A673 (cell line): ENCODE results near the gene COL20A1. TPM values are rescaled to one million over a fixed set of nuclear protein-coding genes. Genes with fewer than 3 reads are reported as not detected.

Source experiments
- BruUV-seq: library from RNA; stranded (reverse); fragments of 400-500 nt; replicated peaks from 2 replicates; lab custom pipeline; 2021; lab: Mats Ljungman, UMichigan
- CTCF ChIA-PET: fragments of 300-600 bp; sonication (Branson Sonifier 250); formaldehyde crosslinking; loops from one replicate; lab custom pipeline; 2022; ENCODE audit warnings: antibody characterized with exemption; lab: Charles Lee
- POLR2A ChIA-PET: fragments of 300-600 bp; sonication (Branson Sonifier 250); formaldehyde crosslinking; loops from one replicate; lab custom pipeline; 2022; ENCODE audit warnings: antibody characterized with exemption; ENCODE audit not compliant: low non-redundant PET; lab: Charles Lee
- DNase-seq: peaks from one replicate; pipeline ENCODE4 v3.0.0-alpha.2; 2015; ENCODE audit warnings: low spot score
- H3K27ac ChIP-seq: fragments of 200-600 bp; sonication (generic); 2 replicates; pipeline ENCODE4 v1.5.1; 2016; ENCODE audit warnings: mixed run types, low read depth, mild to moderate bottlenecking, mixed read lengths, antibody characterized with exemption, low read length; ENCODE audit not compliant: poor library complexity, severe bottlenecking
- H3K27me3 ChIP-seq: fragments of 200-600 bp; sonication (generic); replicated peaks from 2 replicates; pipeline ENCODE4 v1.6.1; 2017; ENCODE audit warnings: mixed run types, low read depth, mild to moderate bottlenecking, mixed read lengths, antibody characterized with exemption, low read length; ENCODE audit not compliant: insufficient read depth, poor library complexity
- H3K36me3 ChIP-seq: fragments of 200-600 bp; sonication (generic); 2 replicates; pipeline ENCODE4 v1.6.1; 2016; ENCODE audit warnings: mixed run types, mild to moderate bottlenecking, mixed read lengths, antibody characterized with exemption, low read length; ENCODE audit not compliant: insufficient read depth, poor library complexity, severe bottlenecking
- H3K4me1 ChIP-seq: fragments of 200-600 bp; sonication (generic); 2 replicates; pipeline ENCODE4 v1.6.1; 2017; ENCODE audit warnings: mixed run types, mild to moderate bottlenecking, mixed read lengths, antibody characterized with exemption, low read length; ENCODE audit not compliant: insufficient read depth, poor library complexity, severe bottlenecking
- H3K4me3 ChIP-seq: fragments of 200-600 bp; sonication (generic); 2 replicates; pipeline ENCODE4 v1.5.1; 2016; ENCODE audit warnings: low read depth, mixed run types, mild to moderate bottlenecking, mixed read lengths, low read length; ENCODE audit not compliant: poor library complexity, severe bottlenecking
- H3K9me3 ChIP-seq: fragments of 200-600 bp; sonication (generic); 2 replicates; pipeline ENCODE4 v1.6.1; 2016; ENCODE audit warnings: mixed run types, low read depth, mild to moderate bottlenecking, mixed read lengths, antibody characterized with exemption, low read length; ENCODE audit not compliant: poor library complexity, severe bottlenecking
- EZH2 ChIP-seq: fragments of 200-600 bp; sonication (generic); IDR thresholded peaks from 2 replicates; pipeline ENCODE4 v1.6.1; 2017; ENCODE audit warnings: borderline replicate concordance, low read depth, mild to moderate bottlenecking, mixed read lengths, antibody characterized with exemption, low read length; ENCODE audit not compliant: poor library complexity, severe bottlenecking
- intact Hi-C: fragments of 100-400 bp; cut with micrococcal nuclease; formaldehyde crosslinking; loops from one replicate; pipeline ENCODE4 v1.10.0; 2022; ENCODE audit not compliant: unreplicated experiment
- total RNA-seq: library from RNA; stranded (reverse); gene quantifications from 2 replicates; pipeline ENCODE4 v1.2.3, GENCODE V29; 2021
- TF ChIP-seq, protein P1 (sequence below): fragments of 300-800, 200-600 bp; sonication (generic); conservative IDR thresholded peaks from 2 replicates; pipeline ENCODE4 v1.5.1; 2017; ENCODE audit warnings: low read depth, mild to moderate bottlenecking, antibody characterized with exemption, low read length, moderate library complexity, mixed read lengths

The COL20A1 gene
- total RNA-seq, 1 experiment from 2014 or later = not detected

GRCh38 chr20:63246490-63247288, 46.3 kb upstream of the COL20A1 start:
- no peak overlapping the region for H3K4me3 ChIP-seq
- H3K4me1 ChIP-seq = no peaks in the 10 kb centered on the region
- H3K27ac ChIP-seq = no peak overlapping the region
- BruUV-seq = no TSS peak
- H3K9me3 ChIP-seq = no peaks in the 10 kb centered on the region
- TF ChIP-seq, protein P1, sequence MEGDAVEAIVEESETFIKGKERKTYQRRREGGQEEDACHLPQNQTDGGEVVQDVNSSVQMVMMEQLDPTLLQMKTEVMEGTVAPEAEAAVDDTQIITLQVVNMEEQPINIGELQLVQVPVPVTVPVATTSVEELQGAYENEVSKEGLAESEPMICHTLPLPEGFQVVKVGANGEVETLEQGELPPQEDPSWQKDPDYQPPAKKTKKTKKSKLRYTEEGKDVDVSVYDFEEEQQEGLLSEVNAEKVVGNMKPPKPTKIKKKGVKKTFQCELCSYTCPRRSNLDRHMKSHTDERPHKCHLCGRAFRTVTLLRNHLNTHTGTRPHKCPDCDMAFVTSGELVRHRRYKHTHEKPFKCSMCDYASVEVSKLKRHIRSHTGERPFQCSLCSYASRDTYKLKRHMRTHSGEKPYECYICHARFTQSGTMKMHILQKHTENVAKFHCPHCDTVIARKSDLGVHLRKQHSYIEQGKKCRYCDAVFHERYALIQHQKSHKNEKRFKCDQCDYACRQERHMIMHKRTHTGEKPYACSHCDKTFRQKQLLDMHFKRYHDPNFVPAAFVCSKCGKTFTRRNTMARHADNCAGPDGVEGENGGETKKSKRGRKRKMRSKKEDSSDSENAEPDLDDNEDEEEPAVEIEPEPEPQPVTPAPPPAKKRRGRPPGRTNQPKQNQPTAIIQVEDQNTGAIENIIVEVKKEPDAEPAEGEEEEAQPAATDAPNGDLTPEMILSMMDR = no peak
- TF ChIP-seq EZH2 = no peak
- ChIA-PET POLR2A (no interaction called here), CTCF (no interaction called here)
- no peaks in the 10 kb centered on the region for H3K36me3 ChIP-seq
- DNase-seq = no peak
- intact Hi-C loops = no loop called here
- peaks cover 10% of the 10 kb centered on the region for H3K27me3 ChIP-seq

DNA sequence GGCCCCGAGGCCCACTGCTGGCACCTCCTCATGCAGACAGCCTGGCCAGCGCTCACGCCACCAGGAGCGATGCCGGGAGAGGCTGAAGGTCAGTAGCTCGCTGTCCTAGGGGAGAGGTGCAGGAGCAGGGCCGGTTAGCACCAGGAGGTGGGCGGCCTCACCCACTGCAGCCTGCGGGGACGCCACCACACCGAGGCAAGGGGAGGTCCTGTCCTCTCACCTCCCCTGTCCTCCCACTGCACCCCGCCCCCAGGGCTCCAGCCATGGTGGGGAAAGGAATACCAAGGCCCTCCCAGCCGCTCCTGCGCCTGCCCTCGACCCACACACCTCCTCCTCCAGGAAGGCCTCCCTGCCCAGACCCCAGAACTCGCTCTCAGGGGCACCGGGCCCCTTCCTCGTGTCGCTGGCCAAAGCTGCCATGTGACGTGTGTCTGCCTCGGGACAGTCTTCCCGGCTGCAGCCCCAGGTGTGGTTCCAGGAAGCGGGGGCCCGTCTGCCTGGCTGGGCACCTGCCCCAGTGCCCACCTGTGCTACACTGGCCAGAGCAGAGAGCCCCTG, 45.2 kb upstream of the COL20A1 start:
- TF ChIP-seq EZH2 = no peak
- TF ChIP-seq, protein P1 = no peak
- no peak for DNase-seq
- CTCF ChIA-PET = no interaction called here
- no TSS peak for BruUV-seq
- H3K9me3 ChIP-seq = no peaks in the 10 kb centered on the region
- no peaks in the 10 kb centered on the region for H3K36me3 ChIP-seq
- H3K27me3 ChIP-seq = peaks cover 21% of the 10 kb centered on the region
- H3K4me1 ChIP-seq = no peaks in the 10 kb centered on the region
- H3K27ac ChIP-seq = no peak overlapping the region
- H3K4me3 ChIP-seq = no peak overlapping the region
- POLR2A ChIA-PET = interaction anchor here (0.6 kb wide), 1 partner anchor 88 kb away, joined by 4 read pairs; no protein-coding TSS in a partner anchor
- intact Hi-C loops = no loop called here

- no TSS peak for BruUV-seq
Observed at GRCh38 chr20:63248835-63249591, 44.0 kb upstream of the COL20A1 start.

More at GRCh38 chr20:63248835-63249591, 44.0 kb upstream of the COL20A1 start:
- TF ChIP-seq EZH2 = no peak
- TF ChIP-seq, protein P1 = no peak
- no peaks in the 10 kb centered on the region for H3K4me1 ChIP-seq
- CTCF ChIA-PET = no interaction called here
- no peak overlapping the region for H3K4me3 ChIP-seq
- peaks cover 32% of the 10 kb centered on the region for H3K27me3 ChIP-seq
- DNase-seq = no peak
- H3K27ac ChIP-seq = no peak overlapping the region
- intact Hi-C loops = no loop called here
- H3K9me3 ChIP-seq = no peaks in the 10 kb centered on the region
- no peaks in the 10 kb centered on the region for H3K36me3 ChIP-seq
- POLR2A ChIA-PET = no interaction called here
